A549 (cell line): ENCODE results near the gene PLIN5. TPM values are rescaled to one million over a fixed set of nuclear protein-coding genes. Genes with fewer than 3 reads are reported as not detected.

Experiments
- ATAC-seq, 2 experiments: fragments of 200-7000 bp in 1 of 2; fragments of >200 bp in 1 of 2; cut with Nextera tagmentation in 1 of 2; cut with Tn5 transposase in 1 of 2; 3 replicates each; pipeline versions ENCODE4 v1.8.0 to v1.9.1; 2018 to 2020; ENCODE audit warnings: mild to moderate bottlenecking in 1 of 2, moderate library complexity in 1 of 2
- CTCF ChIA-PET: fragments of 300-600 bp; sonication (Branson Sonifier 250); formaldehyde crosslinking; extraction: SDS; loops from one replicate; lab custom pipeline; 2021; ENCODE audit warnings: antibody characterized with exemption, inconsistent platforms; lab: Yijun Ruan, JAX
- POLR2A ChIA-PET: fragments of 350-600 bp; formaldehyde crosslinking; extraction: SDS; loops from one replicate; lab custom pipeline; 2021; ENCODE audit warnings: antibody characterized with exemption, inconsistent platforms; lab: Yijun Ruan, JAX
- DNase-seq, 2 experiments: peaks; one replicate each; pipeline versions ENCODE4 v3.0.0 to v3.0.0-alpha.2; 2011 to 2016; ENCODE audit warnings: low read depth in 1 of 2, low spot score in 1 of 2
- FAIRE-seq: peaks from 2 replicates; lab custom pipeline; 2011; peaks lifted over from hg19 to GRCh38; lab: Jason Lieb, UNC
- H3K27ac ChIP-seq, 2 experiments: fragments of >200 bp; sonication (Bioruptor Twin); formaldehyde crosslinking; 3 replicates each; pipeline ENCODE4 v1.5.1; 2016 to 2017
- H3K4me1 ChIP-seq: fragments of >200 bp; sonication (Bioruptor Twin); formaldehyde crosslinking; 3 replicates; pipeline ENCODE4 v1.6.1; 2016
- H3K4me2 ChIP-seq: fragments of >200 bp; sonication (Bioruptor Twin); formaldehyde crosslinking; 3 replicates; pipeline ENCODE4 v1.6.1; 2016
- H3K4me3 ChIP-seq: fragments of >200 bp; sonication (Bioruptor Twin); formaldehyde crosslinking; 3 replicates; pipeline ENCODE4 v1.5.1; 2016
- H3K9me3 ChIP-seq: fragments of >200 bp; sonication (Bioruptor Twin); formaldehyde crosslinking; 3 replicates; pipeline ENCODE4 v1.6.1; 2016
- BHLHE40 ChIP-seq: IDR thresholded peaks from 2 replicates; pipeline ENCODE4 v1.6.1; 2012; ENCODE audit warnings: low read depth, low read length, inconsistent platforms
- CBX8 ChIP-seq: fragments of 200-600 bp; sonication (generic); IDR thresholded peaks from 2 replicates; pipeline ENCODE4 v1.6.1; 2016
- CHD4 ChIP-seq: fragments of 200-600 bp; sonication (generic); IDR thresholded peaks from 2 replicates; pipeline ENCODE4 v1.6.1; 2016; ENCODE audit warnings: antibody characterized with exemption, mild to moderate bottlenecking, borderline replicate concordance
- EHF ChIP-seq: fragments of 250-450 bp; sonication (Bioruptor Pico); IDR thresholded peaks from 2 replicates; pipeline ENCODE4 v1.5.0; 2020; ENCODE audit warnings: mild to moderate bottlenecking
- ELK1 ChIP-seq: fragments of 150-350 bp; IDR thresholded peaks from 2 replicates; pipeline ENCODE4 v1.6.1; 2014; ENCODE audit warnings: low read depth, mild to moderate bottlenecking, low read length
- ESRRA ChIP-seq: fragments of 150-350 bp; IDR thresholded peaks from 2 replicates; pipeline ENCODE4 v1.6.1; 2014; ENCODE audit warnings: mild to moderate bottlenecking, low read length, borderline replicate concordance
- HDAC2 ChIP-seq: fragments of 200-600 bp; sonication (generic); IDR thresholded peaks from 2 replicates; pipeline ENCODE4 v1.6.1; 2016
- HOXA7 ChIP-seq: fragments of 250-450 bp; sonication (Bioruptor Pico); IDR thresholded peaks from 2 replicates; pipeline ENCODE4 v1.5.0; 2020; ENCODE audit warnings: mild to moderate bottlenecking, moderate library complexity
- MYC ChIP-seq: IDR thresholded peaks from 2 replicates; pipeline ENCODE4 v1.6.1; 2012; ENCODE audit warnings: mild to moderate bottlenecking, inconsistent platforms, low read length, improper control_type of control experiment, borderline replicate concordance
- NFE2L2 ChIP-seq: fragments of 150-350 bp; conservative IDR thresholded peaks from 2 replicates; pipeline ENCODE4 v1.6.1; 2014; ENCODE audit warnings: low read length
- NPAS2 ChIP-seq: fragments of 250-450 bp; sonication (Bioruptor Pico); IDR thresholded peaks from 2 replicates; pipeline ENCODE4 v1.8.0; 2022; ENCODE audit warnings: mild to moderate bottlenecking, moderate library complexity, borderline replicate concordance
- PBX3 ChIP-seq: IDR thresholded peaks from 2 replicates; pipeline ENCODE4 v1.6.1; 2012
- POLR2AphosphoS2 ChIP-seq: conservative IDR thresholded peaks from 2 replicates; pipeline ENCODE4 v1.6.1; 2012; ENCODE audit warnings: low read length, improper control_type of control experiment, inconsistent platforms
- RCOR1 ChIP-seq: fragments of 150-350 bp; IDR thresholded peaks from 2 replicates; pipeline ENCODE4 v1.6.1; 2014; ENCODE audit warnings: antibody characterized with exemption, low read length, low read depth
- REST ChIP-seq: fragments of 200-600 bp; sonication (generic); IDR thresholded peaks from 2 replicates; pipeline ENCODE4 v1.6.1; 2016; ENCODE audit warnings: antibody characterized with exemption, mild to moderate bottlenecking, moderate library complexity
- SMC3 ChIP-seq: fragments of >200 bp; sonication (Bioruptor Twin); formaldehyde crosslinking; IDR thresholded peaks from 3 replicates; pipeline ENCODE4 v1.6.1; 2018; ENCODE audit warnings: inconsistent platforms
- TFCP2L1 ChIP-seq: fragments of 250-450 bp; sonication (Bioruptor Pico); IDR thresholded peaks from 2 replicates; pipeline ENCODE4 v1.5.0; 2021; ENCODE audit warnings: mild to moderate bottlenecking
- TP53 ChIP-seq: fragments of 250-450 bp; sonication (Bioruptor Pico); IDR thresholded peaks from 2 replicates; pipeline ENCODE4 v1.5.0; 2021; ENCODE audit warnings: mild to moderate bottlenecking, moderate library complexity
- ZNF302 ChIP-seq: fragments of 250-450 bp; sonication (Bioruptor Pico); IDR thresholded peaks from 2 replicates; pipeline ENCODE4 v1.9.0; 2021; ENCODE audit warnings: inconsistent platforms, mild to moderate bottlenecking, moderate library complexity
- WGBS: methylation state at CpG from one replicate; pipeline ENCODE4 v1.1.6; 2017; ENCODE audit errors: missing lambda C conversion rate; 5-methylcytosine and 5-hydroxymethylcytosine counted together
- polyA plus RNA-seq, 4 experiments: library from polyadenylated mRNA; depleted of rRNA in 3 of 4; stranded (reverse); fragments of >200 nt; fragmentation: RNase III in 1 of 4; extraction: RNeasy Plus Mini Kit Qiagen cat#74134 plus additional on column Dnase treatment in 1 of 4; gene quantifications; 2 replicates in 3 of 4; 3 replicates in 1 of 4; pipeline ENCODE4 v1.2.3, GENCODE V29; 2011 to 2017
- TF ChIP-seq, protein P1 (sequence below): fragments of >200 bp; sonication (Bioruptor Twin); formaldehyde crosslinking; IDR thresholded peaks from 2 replicates; pipeline ENCODE4 v1.6.1; 2016
- TF ChIP-seq, protein P2 (sequence below): fragments of >200 bp; sonication (Bioruptor Twin); formaldehyde crosslinking; IDR thresholded peaks from 3 replicates; pipeline ENCODE4 v1.6.1; 2016

Gene PLIN5
- polyA plus RNA-seq, 2 of the 4 experiments (the other 2 are of a cell fraction), result 0.08 to 0.25 TPM

DNA sequence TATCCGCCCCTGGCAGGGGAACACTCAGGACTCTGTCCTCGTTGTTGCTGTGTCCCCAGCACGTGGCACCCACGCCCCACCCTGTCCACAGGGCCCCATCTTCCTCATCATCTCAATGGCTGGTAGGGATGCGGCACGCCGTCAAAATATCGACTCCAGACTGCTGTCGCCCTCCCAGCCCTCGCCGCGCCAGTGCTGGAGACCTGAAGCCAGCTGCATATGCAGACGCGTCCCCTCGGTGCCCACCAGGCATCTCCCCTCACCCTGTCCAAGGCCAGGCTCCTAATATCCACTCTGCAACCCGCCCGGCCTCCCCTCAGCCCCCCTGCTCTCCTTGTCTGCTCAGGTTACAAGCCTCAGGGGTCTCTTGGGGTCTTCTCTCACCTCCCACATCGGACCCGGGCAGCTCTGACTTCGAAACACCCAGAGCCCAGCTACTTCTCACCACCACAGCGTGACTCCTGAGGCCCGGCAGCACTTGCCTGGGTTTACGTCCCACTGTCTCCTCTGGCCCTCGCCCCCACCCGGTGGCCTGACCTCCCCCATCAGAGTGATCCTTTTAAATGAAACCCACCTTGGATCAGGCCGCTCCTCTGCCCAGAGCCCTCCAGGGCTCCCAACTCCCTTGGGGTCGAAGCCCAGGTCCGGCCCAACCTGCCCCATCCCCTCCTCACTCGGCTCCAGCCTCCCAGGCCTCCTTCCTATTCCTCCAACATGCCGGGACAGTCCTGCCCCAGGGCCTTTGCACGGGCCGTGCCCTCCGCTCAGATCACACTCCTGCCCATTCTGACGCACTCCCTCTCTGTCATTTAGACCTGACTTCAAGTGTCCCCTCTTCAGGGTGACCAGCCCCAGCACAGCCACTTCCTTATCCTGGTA lies 29.2 kb downstream of the PLIN5 start:
- CTCF ChIA-PET, result interaction anchor here (3.1 kb wide), 1 partner anchor 19 kb away, joined by 14 read pairs; no protein-coding TSS in a partner anchor
- ATAC-seq (no peak), DNase-seq (no peak), FAIRE-seq (no peak)
- Histone ChIP-seq H3K27ac (no peak overlapping the region), H3K4me3 (no peak overlapping the region), H3K4me2 (no peak overlapping the region), H3K4me1 (no peaks in the 10 kb centered on the region), H3K9me3 (no peaks in the 10 kb centered on the region)
- WGBS, result 94% methylated on average over 33 of the region's 34 CpGs
- POLR2A ChIA-PET, result no interaction called here
- TF ChIP-seq REST (no peak), NPAS2 (CRISPR knock-in tag) (no peak), ESRRA (no peak), TP53 (CRISPR knock-in tag) (no peak), ZNF302 (no peak), BHLHE40 (no peak), NFE2L2 (no peak), MYC (no peak), POLR2AphosphoS2 (no peak), HOXA7 (CRISPR knock-in tag) (no peak), RCOR1 (no peak), HDAC2 (no peak)
- TF ChIP-seq, protein P1, sequence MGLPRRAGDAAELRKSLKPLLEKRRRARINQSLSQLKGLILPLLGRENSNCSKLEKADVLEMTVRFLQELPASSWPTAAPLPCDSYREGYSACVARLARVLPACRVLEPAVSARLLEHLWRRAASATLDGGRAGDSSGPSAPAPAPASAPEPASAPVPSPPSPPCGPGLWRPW, result no peak
- TF ChIP-seq, protein P2, sequence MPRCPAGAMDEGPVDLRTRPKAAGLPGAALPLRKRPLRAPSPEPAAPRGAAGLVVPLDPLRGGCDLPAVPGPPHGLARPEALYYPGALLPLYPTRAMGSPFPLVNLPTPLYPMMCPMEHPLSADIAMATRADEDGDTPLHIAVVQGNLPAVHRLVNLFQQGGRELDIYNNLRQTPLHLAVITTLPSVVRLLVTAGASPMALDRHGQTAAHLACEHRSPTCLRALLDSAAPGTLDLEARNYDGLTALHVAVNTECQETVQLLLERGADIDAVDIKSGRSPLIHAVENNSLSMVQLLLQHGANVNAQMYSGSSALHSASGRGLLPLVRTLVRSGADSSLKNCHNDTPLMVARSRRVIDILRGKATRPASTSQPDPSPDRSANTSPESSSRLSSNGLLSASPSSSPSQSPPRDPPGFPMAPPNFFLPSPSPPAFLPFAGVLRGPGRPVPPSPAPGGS, result no peak

DNA sequence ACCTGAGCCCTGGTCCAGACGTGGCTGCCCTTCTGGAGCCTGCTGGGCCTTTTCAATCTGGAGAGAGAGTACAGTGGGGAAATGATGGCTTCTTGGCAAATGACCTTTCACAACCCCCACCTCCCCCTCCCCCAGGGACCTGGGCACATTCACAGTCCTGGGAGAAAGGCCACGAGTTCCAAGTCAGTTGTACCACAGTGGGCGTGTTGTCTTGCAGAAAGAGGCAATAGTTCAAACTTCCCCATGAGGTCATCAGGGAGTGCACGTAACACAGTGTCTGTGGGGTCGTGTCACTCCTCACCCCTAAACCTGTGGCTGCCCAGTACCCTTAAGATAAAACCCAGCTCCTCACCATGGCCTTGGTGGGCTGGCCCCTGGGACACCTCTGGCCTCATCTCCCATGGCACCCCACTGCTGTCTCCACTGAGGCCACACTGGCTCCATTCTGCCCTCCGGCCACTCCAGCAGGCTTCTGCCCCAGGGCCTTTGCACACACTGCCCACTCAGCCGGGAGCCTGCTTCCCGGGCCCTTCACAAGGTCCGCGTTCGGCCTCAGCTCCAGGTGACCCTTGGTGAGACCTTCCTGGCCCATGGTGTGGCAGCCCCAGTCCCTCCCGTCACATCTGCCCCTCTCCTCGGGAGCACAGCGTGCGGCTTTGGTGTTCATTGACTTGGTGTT lies 30.0 kb downstream of the PLIN5 start:
- no peak for TF ChIP-seq NPAS2 (CRISPR knock-in tag)
- no peak for TF ChIP-seq ESRRA
- no peak for TF ChIP-seq EHF (CRISPR knock-in tag)
- no peak for TF ChIP-seq SMC3
- TF ChIP-seq, protein P1, result no peak
- no peak for TF ChIP-seq TFCP2L1 (CRISPR knock-in tag)
- TF ChIP-seq PBX3, result no peak
- no peak for TF ChIP-seq ELK1
- no peak for TF ChIP-seq CHD4
- no peak for TF ChIP-seq CBX8
- TF ChIP-seq RCOR1, result no peak
- H3K4me1 ChIP-seq, result no peaks in the 10 kb centered on the region
- no peak for DNase-seq
- H3K27ac ChIP-seq, result no peak overlapping the region
- ChIA-PET CTCF (interaction anchor here (1.3 to 3.1 kb wide), 2 partner anchors 18 to 20 kb away, joined by 4 to 14 read pairs; no protein-coding TSS in a partner anchor), POLR2A (no interaction called here)
- H3K9me3 ChIP-seq, result no peaks in the 10 kb centered on the region
- ATAC-seq, result no peak
- H3K4me2 ChIP-seq, result no peak overlapping the region
- WGBS, result 83% methylated on average over 11 of the region's 15 CpGs
- no peak overlapping the region for H3K4me3 ChIP-seq
- FAIRE-seq, result no peak
